ENCODE results near the gene ACP7. TPM values are rescaled to one million over a fixed set of nuclear protein-coding genes. Genes with fewer than 3 reads are reported as not detected.

ACP7 gene
- total and polyA plus RNA-seq, 2 of the 8 experiments (the other 6 are each of a cell fraction or from before 2014, with no cell fraction given): 0.27 to 0.50 TPM

DNA sequence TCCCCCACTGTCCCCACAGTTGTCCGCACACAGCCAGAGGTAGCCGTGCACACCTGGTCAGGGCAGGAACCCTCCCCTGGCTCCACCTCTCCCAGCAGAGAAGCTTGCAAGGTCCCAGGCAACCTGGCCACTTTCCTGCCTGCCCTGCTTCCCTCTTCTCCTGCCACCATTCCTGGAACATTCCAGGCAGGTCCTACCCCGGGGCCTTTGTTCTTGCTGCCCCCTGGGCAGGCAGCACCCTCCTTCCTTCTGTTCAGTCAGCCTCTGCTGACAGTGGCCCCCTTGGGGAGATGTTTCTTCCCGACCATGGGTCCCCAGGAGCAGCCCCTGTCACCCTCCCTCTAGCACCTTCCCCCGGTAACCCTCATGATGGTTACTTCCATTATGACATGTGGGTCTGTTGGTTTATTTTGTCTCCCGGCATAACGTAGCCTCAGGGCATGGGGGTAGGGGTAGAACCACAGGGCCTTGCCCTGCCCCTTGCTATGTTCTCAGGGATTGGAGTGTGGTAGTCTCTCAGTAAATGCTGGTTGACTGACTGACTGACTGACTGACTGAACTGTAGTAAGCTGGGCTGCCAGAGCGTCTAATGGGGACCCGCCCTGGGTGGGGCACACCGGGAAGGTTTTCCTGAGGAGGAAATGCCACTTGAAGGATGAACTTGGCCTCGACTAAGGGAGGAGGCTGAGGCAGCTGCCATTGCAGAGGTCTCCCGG lies 52.2 kb downstream of the ACP7 start (continued):
- TF ChIP-seq, protein P1, sequence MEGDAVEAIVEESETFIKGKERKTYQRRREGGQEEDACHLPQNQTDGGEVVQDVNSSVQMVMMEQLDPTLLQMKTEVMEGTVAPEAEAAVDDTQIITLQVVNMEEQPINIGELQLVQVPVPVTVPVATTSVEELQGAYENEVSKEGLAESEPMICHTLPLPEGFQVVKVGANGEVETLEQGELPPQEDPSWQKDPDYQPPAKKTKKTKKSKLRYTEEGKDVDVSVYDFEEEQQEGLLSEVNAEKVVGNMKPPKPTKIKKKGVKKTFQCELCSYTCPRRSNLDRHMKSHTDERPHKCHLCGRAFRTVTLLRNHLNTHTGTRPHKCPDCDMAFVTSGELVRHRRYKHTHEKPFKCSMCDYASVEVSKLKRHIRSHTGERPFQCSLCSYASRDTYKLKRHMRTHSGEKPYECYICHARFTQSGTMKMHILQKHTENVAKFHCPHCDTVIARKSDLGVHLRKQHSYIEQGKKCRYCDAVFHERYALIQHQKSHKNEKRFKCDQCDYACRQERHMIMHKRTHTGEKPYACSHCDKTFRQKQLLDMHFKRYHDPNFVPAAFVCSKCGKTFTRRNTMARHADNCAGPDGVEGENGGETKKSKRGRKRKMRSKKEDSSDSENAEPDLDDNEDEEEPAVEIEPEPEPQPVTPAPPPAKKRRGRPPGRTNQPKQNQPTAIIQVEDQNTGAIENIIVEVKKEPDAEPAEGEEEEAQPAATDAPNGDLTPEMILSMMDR (IDR thresholded peaks at IDR 0.05; ENCODE audit: control extremely low read depth in 1 of 3, insufficient read depth in 1 of 3, low read depth in 1 of 3, low read length in 3 of 3): no peak
- TF ChIP-seq RFX5 (IDR thresholded peaks at IDR 0.05; ENCODE audit: borderline replicate concordance, low read depth, low read length) (no peak), MAFK (IDR thresholded peaks at IDR 0.05; ENCODE audit: low read depth, low read length) (no peak), CHD2 (IDR thresholded peaks at IDR 0.05; ENCODE audit: low read length) (no peak)
- TF ChIP-seq, protein P2, sequence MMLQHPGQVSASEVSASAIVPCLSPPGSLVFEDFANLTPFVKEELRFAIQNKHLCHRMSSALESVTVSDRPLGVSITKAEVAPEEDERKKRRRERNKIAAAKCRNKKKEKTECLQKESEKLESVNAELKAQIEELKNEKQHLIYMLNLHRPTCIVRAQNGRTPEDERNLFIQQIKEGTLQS (IDR thresholded peaks at IDR 0.05; ENCODE audit: insufficient read depth, low read depth, low read length): no peak
